Keratinocyte (primary cell): ENCODE data around the gene CYP4V2. TPM values are rescaled to one million over a fixed set of nuclear protein-coding genes. Genes with fewer than 3 reads are reported as not detected.
A peak's percentile ranks its signal among the peaks of the same experiment; 100 is the strongest.

Source experiments
- DNase-seq: peaks from one replicate; pipeline ENCODE4 v3.0.0-alpha.2; 2011; ENCODE audit warnings: low read depth, missing footprints, low spot score
- FAIRE-seq: peaks from 2 replicates; lab custom pipeline; 2011; peaks lifted over from hg19 to GRCh38; lab: Jason Lieb, UNC
- H2AFZ ChIP-seq: 2 replicates; pipeline ENCODE4 v1.6.0; 2012; ENCODE audit warnings: low read length, control low read depth, inconsistent platforms; ENCODE audit not compliant: control insufficient read depth
- H3K27ac ChIP-seq: 2 replicates; pipeline ENCODE4 v1.5.1; 2011; ENCODE audit warnings: low read length; ENCODE audit not compliant: control insufficient read depth, insufficient read depth
- H3K27me3 ChIP-seq: 3 replicates; pipeline ENCODE4 v1.6.0; 2011; ENCODE audit warnings: low read length; ENCODE audit not compliant: control insufficient read depth, insufficient read depth; ENCODE audit errors: extremely low read depth
- H3K36me3 ChIP-seq, 2 experiments: 2 replicates in 1 of 2; 3 replicates in 1 of 2; pipeline ENCODE4 v1.5.1; 2011; ENCODE audit warnings: low read length in 2 of 2, mild to moderate bottlenecking in 1 of 2; ENCODE audit not compliant: control insufficient read depth in 2 of 2, insufficient read depth in 2 of 2; ENCODE audit errors: extremely low read depth in 1 of 2
- H3K4me1 ChIP-seq: 3 replicates; pipeline ENCODE4 v1.5.1; 2011; ENCODE audit warnings: low read length; ENCODE audit not compliant: control insufficient read depth, insufficient read depth; ENCODE audit errors: extremely low read depth
- H3K4me2 ChIP-seq: 3 replicates; pipeline ENCODE4 v1.6.0; 2011; ENCODE audit warnings: low read depth, low read length; ENCODE audit not compliant: control insufficient read depth, insufficient read depth; ENCODE audit errors: extremely low read depth
- H3K4me3 ChIP-seq, 3 experiments: fragments of 200-600 bp in 1 of 3; sonication (generic) in 1 of 3; 2 replicates in 2 of 3; 3 replicates in 1 of 3; pipeline ENCODE4 v1.5.1; 2011 to 2016; ENCODE audit warnings: low read length in 3 of 3, mild to moderate bottlenecking in 3 of 3, control low read depth in 2 of 3, inconsistent platforms in 1 of 3, low read depth in 1 of 3, mixed read lengths in 1 of 3, mixed run types in 1 of 3, moderate library complexity in 1 of 3; ENCODE audit not compliant: control insufficient read depth in 2 of 3, insufficient read depth in 2 of 3; ENCODE audit errors: extremely low read depth in 1 of 3
- H3K79me2 ChIP-seq: 2 replicates; pipeline ENCODE4 v1.6.0; 2012; ENCODE audit warnings: low read length; ENCODE audit not compliant: control insufficient read depth, insufficient read depth
- H3K9ac ChIP-seq: 3 replicates; pipeline ENCODE4 v1.6.0; 2011; ENCODE audit warnings: low read length; ENCODE audit not compliant: control insufficient read depth, insufficient read depth; ENCODE audit errors: extremely low read depth
- H3K9me1 ChIP-seq: 3 replicates; pipeline ENCODE4 v1.6.0; 2011; ENCODE audit warnings: low read length; ENCODE audit not compliant: control insufficient read depth, insufficient read depth; ENCODE audit errors: extremely low read depth
- H3K9me3 ChIP-seq: 2 replicates; pipeline ENCODE4 v1.5.1; 2012; ENCODE audit warnings: low read depth, low read length; ENCODE audit not compliant: control insufficient read depth
- H4K20me1 ChIP-seq: 3 replicates; pipeline ENCODE4 v1.6.0; 2011; ENCODE audit warnings: low read length; ENCODE audit not compliant: control insufficient read depth, insufficient read depth; ENCODE audit errors: extremely low read depth
- EZH2 ChIP-seq: IDR thresholded peaks from one replicate; pipeline ENCODE4 v1.6.1; 2012; ENCODE audit warnings: inconsistent platforms, mild to moderate bottlenecking, low read length, moderate library complexity
- dilution Hi-C: fragments of 300-500 bp; cut with MboI; formaldehyde crosslinking; loops from one replicate; pipeline ENCODE4 v1.7.0; 2020; ENCODE audit warnings: low sequenced_read_pairs; ENCODE audit not compliant: extremely low pct_ligation_motif_present
- polyA minus RNA-seq, 3 experiments: library from RNA; depleted of rRNA, polyadenylated mRNA; stranded (reverse); fragments of >200 nt; gene quantifications; 1 replicate in 1 of 3; 2 replicates in 1 of 3; 3 replicates in 1 of 3; pipeline ENCODE4 v1.2.3, GENCODE V29; 2011
- polyA plus RNA-seq, 5 experiments: library from polyadenylated mRNA; depleted of rRNA in 3 of 5; stranded (reverse) in 3 of 5; stranded (forward) in 1 of 5; unstranded in 1 of 5; fragments of >200 nt; gene quantifications; 1 replicate in 1 of 5; 2 replicates in 3 of 5; 3 replicates in 1 of 5; pipeline versions ENCODE4 v1.2.1 to v1.2.3, GENCODE V29; 2011 to 2012; ENCODE audit warnings: missing spikeins in 2 of 5, low read depth in 1 of 5, low replicate concordance in 1 of 5
- TF ChIP-seq, protein P1 (sequence below), 3 experiments: IDR thresholded peaks in 1 of 3; conservative IDR thresholded peaks in 1 of 3; optimal IDR thresholded peaks in 1 of 3; 2 replicates in 2 of 3; 3 replicates in 1 of 3; pipeline versions ENCODE3 to v1.5.1; 2011; ENCODE audit warnings: low read length in 3 of 3, mild to moderate bottlenecking in 3 of 3, moderate library complexity in 2 of 3, control low read depth in 1 of 3, inconsistent platforms in 1 of 3; ENCODE audit not compliant: insufficient read depth in 2 of 3; ENCODE audit errors: extremely low read depth in 1 of 3

Gene CYP4V2
- polyA plus RNA-seq: 4.8 to 10.2 TPM (median 8.8 TPM) in 3 replicates
- 0.40 TPM for polyA plus RNA-seq (2011; ENCODE audit: low read depth)
- polyA plus RNA-seq (2011; cell fraction: cytosol; rRNA removed): 5.9 and 8.6 TPM in 2 replicates
- polyA plus RNA-seq (2011; cell fraction: nucleus; rRNA removed): 10.6 and 12.5 TPM in 2 replicates
- 0.25 and 7.5 TPM in 2 replicates for polyA plus RNA-seq (2012; ENCODE audit: low replicate concordance)
- 3.8 to 7.6 TPM (median 4.5 TPM) in 3 replicates for polyA minus RNA-seq
- 7.1 TPM for polyA minus RNA-seq (2011; cell fraction: cytosol; rRNA and poly(A)+ RNA removed)
- polyA minus RNA-seq (2011; cell fraction: nucleus; rRNA and poly(A)+ RNA removed): 4.9 and 9.3 TPM in 2 replicates

DNA sequence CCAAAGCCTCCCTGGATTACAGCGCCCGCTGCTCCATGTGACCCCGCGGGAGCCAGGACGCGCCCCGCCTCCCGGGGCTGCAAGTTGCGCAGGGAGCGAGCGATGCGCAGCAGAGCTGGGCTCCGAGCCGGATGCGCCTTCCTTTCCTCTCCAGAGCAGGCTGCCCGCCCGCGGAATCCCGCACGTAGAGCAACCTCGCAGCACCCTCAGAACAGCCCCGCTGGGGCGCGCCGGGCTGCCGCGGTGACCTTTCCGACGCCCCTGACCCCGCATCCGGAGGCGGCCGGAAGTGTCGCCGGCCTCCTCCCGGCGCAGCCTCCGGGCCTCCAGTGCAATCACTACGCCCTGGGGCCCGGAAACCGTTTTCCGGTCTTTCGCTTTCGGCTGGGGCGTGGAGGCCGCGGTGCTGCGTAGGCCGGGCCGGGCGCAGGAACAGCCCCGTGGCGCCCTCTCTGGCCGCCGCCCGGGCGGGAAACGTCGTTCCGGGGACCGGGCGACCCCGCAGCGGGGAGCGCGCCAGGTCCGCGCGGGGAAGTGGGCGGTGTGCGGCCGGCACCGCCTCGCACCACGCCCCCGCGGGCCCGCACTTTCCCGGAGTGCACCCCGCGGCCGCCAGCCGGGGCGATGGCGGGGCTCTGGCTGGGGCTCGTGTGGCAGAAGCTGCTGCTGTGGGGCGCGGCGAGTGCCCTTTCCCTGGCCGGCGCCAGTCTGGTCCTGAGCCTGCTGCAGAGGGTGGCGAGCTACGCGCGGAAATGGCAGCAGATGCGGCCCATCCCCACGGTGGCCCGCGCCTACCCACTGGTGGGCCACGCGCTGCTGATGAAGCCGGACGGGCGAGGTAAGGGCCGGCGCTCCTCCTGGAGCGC lies at the start of gene CYP4V2:
TSS of gene CYP4V2 (plus strand) at position 368 of the 866 bp plus-strand sequence. CDS start at position 625, 257 bp downstream.
- Histone ChIP-seq H3K36me3 (peaks cover 0 to 2% of the 10 kb centered on the region in 2 experiments), H3K9me3 (no peaks in the 10 kb centered on the region), H3K4me2 (peak within 1 kb of the TSS; percentile 92), H3K9me1 (no peaks in the 10 kb centered on the region), H2AFZ (peak within 1 kb of the TSS; percentile 92), H3K27me3 (no peaks in the 10 kb centered on the region), H3K9ac (peak within 1 kb of the TSS; percentile 67), H4K20me1 (no peaks in the 10 kb centered on the region), H3K27ac (peak within 1 kb of the TSS; percentile 28), H3K79me2 (no peaks in the 10 kb centered on the region), H3K4me3 (peak within 1 kb of the TSS; percentile 63 to 82 (median 80)), H3K4me1 (no peaks in the 10 kb centered on the region)
- FAIRE-seq: no peak
- DNase-seq: no peak
- TF ChIP-seq, protein P1, sequence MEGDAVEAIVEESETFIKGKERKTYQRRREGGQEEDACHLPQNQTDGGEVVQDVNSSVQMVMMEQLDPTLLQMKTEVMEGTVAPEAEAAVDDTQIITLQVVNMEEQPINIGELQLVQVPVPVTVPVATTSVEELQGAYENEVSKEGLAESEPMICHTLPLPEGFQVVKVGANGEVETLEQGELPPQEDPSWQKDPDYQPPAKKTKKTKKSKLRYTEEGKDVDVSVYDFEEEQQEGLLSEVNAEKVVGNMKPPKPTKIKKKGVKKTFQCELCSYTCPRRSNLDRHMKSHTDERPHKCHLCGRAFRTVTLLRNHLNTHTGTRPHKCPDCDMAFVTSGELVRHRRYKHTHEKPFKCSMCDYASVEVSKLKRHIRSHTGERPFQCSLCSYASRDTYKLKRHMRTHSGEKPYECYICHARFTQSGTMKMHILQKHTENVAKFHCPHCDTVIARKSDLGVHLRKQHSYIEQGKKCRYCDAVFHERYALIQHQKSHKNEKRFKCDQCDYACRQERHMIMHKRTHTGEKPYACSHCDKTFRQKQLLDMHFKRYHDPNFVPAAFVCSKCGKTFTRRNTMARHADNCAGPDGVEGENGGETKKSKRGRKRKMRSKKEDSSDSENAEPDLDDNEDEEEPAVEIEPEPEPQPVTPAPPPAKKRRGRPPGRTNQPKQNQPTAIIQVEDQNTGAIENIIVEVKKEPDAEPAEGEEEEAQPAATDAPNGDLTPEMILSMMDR (optimal IDR thresholded peaks at IDR 0.05 in 1 of 3, IDR thresholded peaks at IDR 0.05 in 1 of 3, conservative IDR thresholded peaks at IDR 0.05 in 1 of 3; ENCODE audit: extremely low read depth in 1 of 3, insufficient read depth in 2 of 3, low read length in 3 of 3): peak in 2 of 3 experiments; percentile 25 to 44
- TF ChIP-seq EZH2: no peak
- dilution Hi-C loops: no loop called here

- H3K27ac ChIP-seq: no peak overlapping the region
- peak overlapping the region; percentile 81 for H3K4me2 ChIP-seq
- peaks cover 2% of the 10 kb centered on the region for H3K4me1 ChIP-seq
- dilution Hi-C loops: no loop called here
- H2AFZ ChIP-seq: peak overlapping the region; percentile 34
- H3K9ac ChIP-seq: no peak overlapping the region
- H3K4me3 ChIP-seq: peak overlapping the region; percentile 33 to 62 (median 52)
- FAIRE-seq (peak; percentile 44), DNase-seq (no peak)
- H4K20me1 ChIP-seq: no peaks in the 10 kb centered on the region
- H3K9me1 ChIP-seq: no peaks in the 10 kb centered on the region
- no peak for TF ChIP-seq EZH2
- TF ChIP-seq, protein P1 (optimal IDR thresholded peaks at IDR 0.05 in 1 of 3, IDR thresholded peaks at IDR 0.05 in 1 of 3, conservative IDR thresholded peaks at IDR 0.05 in 1 of 3; ENCODE audit: extremely low read depth in 1 of 3, insufficient read depth in 2 of 3, low read length in 3 of 3): peak in 2 of 3 experiments; percentile 2 to 17
- H3K9me3 ChIP-seq: no peaks in the 10 kb centered on the region
- peaks cover 8% of the 10 kb centered on the region for H3K27me3 ChIP-seq
- no peaks in the 10 kb centered on the region for H3K79me2 ChIP-seq
- no peaks in the 10 kb centered on the region for H3K36me3 ChIP-seq
These were observed 47.0 kb upstream of the CYP4V2 start for GRCh38 chr4:186144198-186144945.
